Measurements from ENCODE around the gene PPM1M.

Gene PPM1M

DNA sequence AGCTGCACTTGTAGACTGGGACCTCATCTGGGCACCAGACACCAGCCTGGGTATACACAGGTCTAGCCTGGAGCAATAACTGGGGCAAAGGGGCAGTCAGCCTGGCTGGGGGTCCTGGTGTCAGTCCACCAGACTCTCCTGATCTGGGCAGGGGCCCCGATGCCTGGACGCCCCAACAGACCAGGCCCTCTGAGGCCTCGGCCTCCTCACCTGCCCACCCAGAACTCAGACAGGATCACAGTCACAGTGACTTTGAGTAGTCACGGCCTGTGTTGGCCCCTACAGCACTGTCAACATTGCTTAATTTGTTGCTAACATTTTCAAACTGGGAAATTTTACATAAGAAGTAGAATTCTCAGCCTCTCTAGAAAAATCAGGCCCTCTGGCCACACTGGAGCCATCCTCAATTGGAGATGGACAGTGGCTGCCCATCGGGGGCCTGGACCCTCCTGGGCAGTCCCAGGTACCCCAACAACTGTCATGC is 12.4 kb upstream of the PPM1M start:
- H3K4me1 ChIP-seq: peaks cover 11% of the 10 kb centered on the region
- H3K4me2 ChIP-seq (ENCODE audit: low read length): no peak overlapping the region
- H3K27me3 ChIP-seq (ENCODE audit: control insufficient read depth, insufficient read depth, low read length): no peaks in the 10 kb centered on the region
- H3K9ac ChIP-seq: no peak overlapping the region
- no peaks in the 10 kb centered on the region for H3K9me3 ChIP-seq (ENCODE audit: control insufficient read depth, low read length)
- no peak overlapping the region for H2AFZ ChIP-seq
- no peaks in the 10 kb centered on the region for H3K36me3 ChIP-seq (ENCODE audit: control insufficient read depth, insufficient read depth, low read length)
- H3K79me2 ChIP-seq: no peaks in the 10 kb centered on the region
- TF ChIP-seq, protein P1, sequence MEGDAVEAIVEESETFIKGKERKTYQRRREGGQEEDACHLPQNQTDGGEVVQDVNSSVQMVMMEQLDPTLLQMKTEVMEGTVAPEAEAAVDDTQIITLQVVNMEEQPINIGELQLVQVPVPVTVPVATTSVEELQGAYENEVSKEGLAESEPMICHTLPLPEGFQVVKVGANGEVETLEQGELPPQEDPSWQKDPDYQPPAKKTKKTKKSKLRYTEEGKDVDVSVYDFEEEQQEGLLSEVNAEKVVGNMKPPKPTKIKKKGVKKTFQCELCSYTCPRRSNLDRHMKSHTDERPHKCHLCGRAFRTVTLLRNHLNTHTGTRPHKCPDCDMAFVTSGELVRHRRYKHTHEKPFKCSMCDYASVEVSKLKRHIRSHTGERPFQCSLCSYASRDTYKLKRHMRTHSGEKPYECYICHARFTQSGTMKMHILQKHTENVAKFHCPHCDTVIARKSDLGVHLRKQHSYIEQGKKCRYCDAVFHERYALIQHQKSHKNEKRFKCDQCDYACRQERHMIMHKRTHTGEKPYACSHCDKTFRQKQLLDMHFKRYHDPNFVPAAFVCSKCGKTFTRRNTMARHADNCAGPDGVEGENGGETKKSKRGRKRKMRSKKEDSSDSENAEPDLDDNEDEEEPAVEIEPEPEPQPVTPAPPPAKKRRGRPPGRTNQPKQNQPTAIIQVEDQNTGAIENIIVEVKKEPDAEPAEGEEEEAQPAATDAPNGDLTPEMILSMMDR (IDR thresholded peaks at IDR 0.05): no peak
- no peak overlapping the region for H3K27ac ChIP-seq
- H3K4me3 ChIP-seq (ENCODE audit: low read depth, low read length): no peak overlapping the region

DNA sequence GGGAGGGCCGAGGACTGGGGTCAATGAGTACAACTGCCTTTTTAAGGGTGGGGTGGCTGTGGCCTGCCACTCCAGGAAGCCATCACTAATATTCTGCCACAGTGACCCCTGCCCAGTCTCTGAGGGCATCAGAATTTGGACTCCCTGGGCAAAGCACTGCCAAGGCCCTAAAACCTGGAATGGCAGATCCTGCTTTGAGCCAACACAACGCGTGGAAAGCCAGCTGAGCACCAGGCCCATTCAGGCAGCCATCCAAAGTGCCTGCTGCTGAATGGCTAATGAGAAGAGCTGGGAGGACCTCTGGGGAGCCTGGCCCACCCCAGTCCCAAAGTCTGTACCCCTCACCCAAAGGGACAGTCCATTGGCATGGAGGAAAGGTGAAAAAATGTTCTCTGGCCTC is 11.6 kb upstream of the PPM1M start:
- no peak overlapping the region for H3K4me2 ChIP-seq (ENCODE audit: low read length)
- H2AFZ ChIP-seq: no peak overlapping the region
- no peak overlapping the region for H3K9ac ChIP-seq
- H3K79me2 ChIP-seq: no peaks in the 10 kb centered on the region
- H3K27ac ChIP-seq: no peak overlapping the region
- H3K4me1 ChIP-seq: peaks cover 15% of the 10 kb centered on the region
- no peaks in the 10 kb centered on the region for H3K36me3 ChIP-seq (ENCODE audit: control insufficient read depth, insufficient read depth, low read length)
- no peaks in the 10 kb centered on the region for H3K27me3 ChIP-seq (ENCODE audit: control insufficient read depth, insufficient read depth, low read length)
- H3K9me3 ChIP-seq (ENCODE audit: control insufficient read depth, low read length): no peaks in the 10 kb centered on the region
- H3K4me3 ChIP-seq (ENCODE audit: low read depth, low read length): no peak overlapping the region
- TF ChIP-seq, protein P1 (IDR thresholded peaks at IDR 0.05): no peak

DNA sequence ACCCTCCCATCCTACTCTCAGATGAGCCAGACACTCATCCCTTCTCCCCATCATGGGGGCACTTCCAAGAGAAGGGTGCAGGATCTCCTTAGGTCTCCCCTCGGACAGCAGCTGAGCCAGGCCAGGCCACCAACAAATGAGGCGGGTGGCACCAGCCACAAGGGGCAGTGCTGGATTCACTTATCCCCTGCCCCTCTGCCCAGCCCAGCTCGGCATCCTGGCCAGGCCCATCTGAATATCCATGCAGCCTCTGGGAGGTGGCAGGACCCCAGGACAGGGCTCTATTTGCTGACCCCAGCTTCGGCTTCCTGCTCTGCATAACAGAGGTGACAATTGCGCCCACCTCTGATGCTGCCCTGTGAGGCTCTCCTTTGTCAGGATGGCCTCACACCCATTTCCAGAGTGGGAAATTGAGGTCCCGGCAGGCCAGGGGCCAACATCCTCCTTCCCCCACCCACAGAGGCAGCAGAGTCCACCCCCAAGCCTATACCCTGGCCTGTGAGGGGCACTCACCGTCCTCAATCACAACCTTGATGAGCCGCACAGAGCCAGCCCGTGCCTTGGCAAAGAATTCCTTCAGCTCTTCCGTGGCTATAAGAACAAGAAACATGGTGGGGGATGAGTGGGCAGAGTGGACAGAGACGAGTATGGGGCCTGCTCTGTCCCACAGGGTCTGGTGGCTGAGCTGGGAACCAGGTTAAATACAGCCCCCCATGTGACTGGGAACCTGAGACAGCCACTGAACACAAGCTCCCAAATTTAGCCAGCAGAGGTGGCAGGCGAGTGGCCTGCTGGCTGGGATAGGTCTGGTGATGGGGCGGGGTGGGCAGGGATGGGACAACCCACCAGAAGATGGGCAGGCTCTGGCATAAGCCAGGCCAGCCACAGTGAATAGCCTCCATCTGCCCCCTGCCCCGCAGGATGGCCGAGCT is 10.8 kb upstream of the PPM1M start:
- H3K4me1 ChIP-seq: peaks cover 16% of the 10 kb centered on the region
- no peaks in the 10 kb centered on the region for H3K27me3 ChIP-seq (ENCODE audit: control insufficient read depth, insufficient read depth, low read length)
- no peaks in the 10 kb centered on the region for H3K9me3 ChIP-seq (ENCODE audit: control insufficient read depth, low read length)
- H3K27ac ChIP-seq: no peak overlapping the region
- H2AFZ ChIP-seq: no peak overlapping the region
- TF ChIP-seq, protein P1 (IDR thresholded peaks at IDR 0.05): no peak
- no peak overlapping the region for H3K9ac ChIP-seq
- no peak overlapping the region for H3K4me2 ChIP-seq (ENCODE audit: low read length)
- H3K36me3 ChIP-seq (ENCODE audit: control insufficient read depth, insufficient read depth, low read length): no peaks in the 10 kb centered on the region
- no peaks in the 10 kb centered on the region for H3K79me2 ChIP-seq
- H3K4me3 ChIP-seq (ENCODE audit: low read depth, low read length): no peak overlapping the region

DNA sequence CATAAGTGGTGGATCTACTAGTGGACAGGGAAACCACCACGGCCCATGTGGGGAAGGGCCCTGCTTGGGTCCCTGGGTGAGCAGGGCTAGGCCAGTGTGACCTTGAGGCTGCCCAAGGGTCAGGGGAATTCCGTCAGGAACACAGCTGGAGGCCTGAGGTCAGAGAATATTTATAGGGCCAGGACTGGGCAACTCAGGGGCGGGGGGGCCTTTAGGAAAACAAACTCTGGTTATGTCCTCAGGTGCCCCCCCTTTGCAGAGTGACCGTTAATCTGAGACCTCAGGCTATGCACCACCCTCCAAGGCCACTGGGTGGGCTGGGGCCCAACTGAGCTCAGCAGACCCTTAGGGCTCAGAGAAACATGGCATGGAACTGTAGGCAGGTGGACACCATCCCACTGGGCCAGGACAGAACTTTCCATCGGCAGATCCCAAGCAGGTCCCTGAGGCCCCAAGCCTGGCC is 9.1 kb upstream of the PPM1M start:
- H3K79me2 ChIP-seq: no peaks in the 10 kb centered on the region
- H3K27ac ChIP-seq: no peak overlapping the region
- H3K9ac ChIP-seq: no peak overlapping the region
- H3K4me2 ChIP-seq (ENCODE audit: low read length): no peak overlapping the region
- H3K4me3 ChIP-seq (ENCODE audit: low read depth, low read length): no peak overlapping the region
- H3K4me1 ChIP-seq: peaks cover 18% of the 10 kb centered on the region
- TF ChIP-seq, protein P1 (IDR thresholded peaks at IDR 0.05): no peak
- H3K36me3 ChIP-seq (ENCODE audit: control insufficient read depth, insufficient read depth, low read length): no peaks in the 10 kb centered on the region
- no peak overlapping the region for H2AFZ ChIP-seq
- H3K9me3 ChIP-seq (ENCODE audit: control insufficient read depth, low read length): no peaks in the 10 kb centered on the region
- no peaks in the 10 kb centered on the region for H3K27me3 ChIP-seq (ENCODE audit: control insufficient read depth, insufficient read depth, low read length)

Measured in parathyroid adenoma (tissue), 2 donors.